Fibroblast of peridontal ligament (primary cell): ENCODE results near the gene PRSS2.

Experiments
- DNase-seq: peaks from one replicate; pipeline ENCODE4 v3.0.0-alpha.2; 2010; ENCODE audit errors: extremely low read depth

PRSS2 gene

DNA sequence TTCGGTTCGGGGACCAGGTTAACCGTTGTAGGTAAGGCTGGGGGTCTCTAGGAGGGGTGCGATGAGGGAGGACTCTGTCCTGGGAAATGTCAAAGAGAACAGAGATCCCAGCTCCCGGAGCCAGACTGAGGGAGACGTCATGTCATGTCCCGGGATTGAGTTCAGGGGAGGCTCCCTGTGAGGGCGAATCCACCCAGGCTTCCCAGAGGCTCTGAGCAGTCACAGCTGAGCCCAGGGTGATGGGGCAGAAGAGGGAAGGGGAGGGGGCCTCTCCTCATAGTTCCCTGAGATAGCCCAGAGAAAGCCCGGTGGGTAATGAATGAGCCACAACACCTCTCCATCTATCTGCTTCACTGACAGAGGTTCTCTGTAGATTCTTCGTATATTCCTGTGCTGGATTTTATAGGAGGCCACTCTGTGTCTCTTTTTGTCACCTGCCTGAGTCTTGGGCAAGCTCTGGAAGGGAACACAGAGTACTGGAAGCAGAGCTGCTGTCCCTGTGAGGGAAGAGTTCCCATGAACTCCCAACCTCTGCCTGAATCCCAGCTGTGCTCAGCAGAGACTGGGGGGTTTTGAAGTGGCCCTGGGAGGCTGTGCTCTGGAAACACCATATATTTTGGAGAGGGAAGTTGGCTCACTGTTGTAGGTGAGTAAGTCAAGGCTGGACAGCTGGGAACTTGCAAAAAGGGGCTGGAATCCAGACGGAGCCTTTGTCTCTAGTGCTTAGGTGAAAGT lies 16.4 kb downstream of the PRSS2 start:
- no peak for DNase-seq

DNA sequence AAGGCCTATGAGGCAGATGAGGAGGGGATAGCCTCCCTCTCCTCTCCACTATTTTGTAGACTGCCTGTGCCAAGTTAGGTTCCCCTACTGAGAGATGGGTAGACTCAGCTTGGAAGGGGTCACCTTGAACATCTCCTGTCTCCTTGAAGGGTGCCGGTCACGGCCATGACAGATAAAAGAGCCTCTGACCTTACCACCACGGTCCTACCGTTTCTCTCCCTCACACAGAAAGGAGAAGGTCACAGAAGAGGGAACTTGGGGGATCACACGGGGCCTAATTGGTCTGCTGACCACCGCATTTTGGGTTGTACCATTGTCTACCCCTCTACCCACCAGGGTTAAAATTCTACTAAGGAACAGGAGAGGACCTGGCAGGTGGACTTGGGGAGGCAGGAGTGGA lies 17.0 kb downstream of the PRSS2 start:
- DNase-seq, result no peak

DNA sequence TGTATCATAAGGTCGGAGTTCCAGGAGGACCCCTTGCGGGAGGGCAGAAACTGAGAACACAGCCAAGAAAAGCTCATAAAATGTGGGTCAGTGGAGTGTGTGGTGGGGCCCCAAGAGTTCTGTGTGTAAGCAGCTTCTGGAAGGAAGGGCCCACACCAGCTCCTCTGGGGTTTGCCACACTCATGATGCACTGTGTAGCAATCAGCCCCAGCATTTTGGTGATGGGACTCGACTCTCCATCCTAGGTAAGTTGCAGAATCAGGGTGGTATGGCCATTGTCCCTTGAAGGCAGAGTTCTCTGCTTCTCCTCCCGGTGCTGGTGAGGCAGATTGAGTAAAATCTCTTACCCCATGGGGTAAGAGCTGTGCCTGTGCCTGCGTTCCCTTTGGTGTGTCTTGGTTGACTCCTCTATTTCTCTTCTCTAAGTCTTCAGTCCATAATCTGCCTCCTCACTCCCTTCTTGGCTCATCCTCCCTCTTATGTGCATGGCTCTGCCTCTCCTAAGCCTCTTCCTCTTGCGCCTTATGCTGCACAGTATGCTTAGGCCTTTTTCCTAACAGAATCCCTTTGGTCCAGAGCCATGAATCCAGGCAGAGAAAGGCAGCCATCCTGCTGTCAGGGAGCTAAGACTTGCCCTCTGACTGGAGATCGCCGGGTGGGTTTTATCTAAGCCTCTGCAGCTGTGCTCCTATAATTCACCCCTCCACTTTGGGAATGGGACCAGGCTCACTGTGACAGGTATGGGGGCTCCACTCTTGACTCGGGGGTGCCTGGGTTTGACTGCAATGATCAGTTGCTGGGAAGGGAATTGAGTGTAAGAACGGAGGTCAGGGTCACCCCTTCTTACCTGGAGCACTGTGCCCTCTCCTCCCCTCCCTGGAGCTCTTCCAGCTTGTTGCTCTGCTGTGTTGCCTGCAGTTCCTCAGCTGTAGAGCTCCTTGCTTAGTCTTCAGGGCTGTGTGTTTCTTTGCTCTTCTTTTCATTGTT lies 17.8 kb downstream of the PRSS2 start:
- DNase-seq, result no peak

DNA sequence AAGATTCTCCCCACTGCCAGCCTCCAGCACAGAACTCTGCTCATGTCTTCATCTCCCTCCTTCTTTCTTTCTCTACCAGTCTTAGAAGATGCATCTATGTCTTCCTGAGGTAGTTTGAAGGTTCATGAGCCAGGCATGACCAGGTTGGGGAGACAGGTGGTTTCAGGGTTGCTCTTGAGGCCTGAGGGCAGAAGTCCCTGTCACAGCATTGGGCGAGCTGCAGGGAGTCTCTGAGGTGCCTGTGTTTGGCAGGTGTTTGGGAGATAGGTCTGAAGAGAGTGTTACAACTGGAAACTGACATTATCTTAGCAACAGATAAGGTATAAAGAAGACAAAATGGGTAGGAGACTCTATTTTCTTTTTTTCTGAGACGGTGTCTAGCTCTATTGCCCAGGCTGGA lies 18.7 kb downstream of the PRSS2 start:
- no peak for DNase-seq

DNA sequence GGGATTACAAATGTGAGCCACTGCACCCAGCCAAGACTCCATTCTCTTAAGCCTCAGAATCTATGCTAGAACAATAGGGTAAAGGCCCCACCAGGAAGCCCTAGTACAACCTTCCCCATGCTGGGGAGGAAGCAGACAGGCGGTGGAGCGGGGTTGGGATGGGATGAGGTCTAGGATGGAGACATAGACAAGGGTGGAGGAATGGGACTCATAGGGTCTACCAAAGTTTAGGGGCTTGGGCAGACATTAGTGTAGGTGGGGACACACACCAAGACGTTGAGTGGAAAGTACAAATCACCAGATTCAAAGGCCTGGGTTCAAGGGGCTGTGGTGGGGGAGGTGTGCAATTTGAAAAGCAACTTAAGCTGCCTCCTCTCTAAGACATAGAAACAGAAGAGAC lies 19.3 kb downstream of the PRSS2 start:
- DNase-seq, result no peak

DNA sequence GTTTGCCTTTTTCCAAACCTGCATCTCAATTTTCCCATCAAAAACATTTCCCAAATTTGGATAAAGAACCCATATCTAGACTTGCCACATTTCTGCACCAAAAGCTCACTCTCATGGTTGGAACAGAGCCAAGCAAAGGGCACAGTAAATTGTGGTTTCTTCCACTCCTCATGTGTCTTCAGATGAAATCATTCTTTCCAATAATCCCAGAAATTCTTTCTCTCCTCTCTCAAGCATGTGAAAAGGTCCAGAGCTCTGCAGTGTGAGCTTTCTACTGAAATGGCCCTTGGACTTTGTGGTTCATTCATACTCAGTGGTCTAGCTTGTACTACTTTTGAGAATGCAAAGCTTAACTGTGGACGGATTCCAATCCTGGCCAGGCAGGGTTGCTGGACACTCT lies 19.8 kb downstream of the PRSS2 start:
- DNase-seq, result no peak

DNA sequence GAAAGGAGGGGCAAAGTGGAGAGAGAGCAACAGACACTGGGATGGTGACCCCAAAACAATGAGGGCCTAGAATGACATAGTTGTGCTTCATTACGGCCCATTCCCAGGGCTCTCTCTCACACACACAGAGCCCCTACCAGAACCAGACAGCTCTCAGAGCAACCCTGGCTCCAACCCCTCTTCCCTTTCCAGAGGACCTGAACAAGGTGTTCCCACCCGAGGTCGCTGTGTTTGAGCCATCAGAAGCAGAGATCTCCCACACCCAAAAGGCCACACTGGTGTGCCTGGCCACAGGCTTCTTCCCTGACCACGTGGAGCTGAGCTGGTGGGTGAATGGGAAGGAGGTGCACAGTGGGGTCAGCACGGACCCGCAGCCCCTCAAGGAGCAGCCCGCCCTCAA lies 20.7 kb downstream of the PRSS2 start:
- no peak for DNase-seq

DNA sequence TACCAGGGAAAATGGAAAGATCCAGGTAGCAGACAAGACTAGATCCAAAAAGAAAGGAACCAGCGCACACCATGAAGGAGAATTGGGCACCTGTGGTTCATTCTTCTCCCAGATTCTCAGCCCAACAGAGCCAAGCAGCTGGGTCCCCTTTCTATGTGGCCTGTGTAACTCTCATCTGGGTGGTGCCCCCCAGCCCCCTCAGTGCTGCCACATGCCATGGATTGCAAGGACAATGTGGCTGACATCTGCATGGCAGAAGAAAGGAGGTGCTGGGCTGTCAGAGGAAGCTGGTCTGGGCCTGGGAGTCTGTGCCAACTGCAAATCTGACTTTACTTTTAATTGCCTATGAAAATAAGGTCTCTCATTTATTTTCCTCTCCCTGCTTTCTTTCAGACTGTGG lies 21.4 kb downstream of the PRSS2 start:
- no peak for DNase-seq

DNA sequence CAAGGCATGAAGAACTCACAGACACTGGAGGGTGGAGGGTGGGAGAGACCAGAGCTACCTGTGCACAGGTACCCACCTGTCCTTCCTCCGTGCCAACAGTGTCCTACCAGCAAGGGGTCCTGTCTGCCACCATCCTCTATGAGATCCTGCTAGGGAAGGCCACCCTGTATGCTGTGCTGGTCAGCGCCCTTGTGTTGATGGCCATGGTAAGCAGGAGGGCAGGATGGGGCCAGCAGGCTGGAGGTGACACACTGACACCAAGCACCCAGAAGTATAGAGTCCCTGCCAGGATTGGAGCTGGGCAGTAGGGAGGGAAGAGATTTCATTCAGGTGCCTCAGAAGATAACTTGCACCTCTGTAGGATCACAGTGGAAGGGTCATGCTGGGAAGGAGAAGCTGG lies 21.8 kb downstream of the PRSS2 start:
- DNase-seq, result no peak

DNA sequence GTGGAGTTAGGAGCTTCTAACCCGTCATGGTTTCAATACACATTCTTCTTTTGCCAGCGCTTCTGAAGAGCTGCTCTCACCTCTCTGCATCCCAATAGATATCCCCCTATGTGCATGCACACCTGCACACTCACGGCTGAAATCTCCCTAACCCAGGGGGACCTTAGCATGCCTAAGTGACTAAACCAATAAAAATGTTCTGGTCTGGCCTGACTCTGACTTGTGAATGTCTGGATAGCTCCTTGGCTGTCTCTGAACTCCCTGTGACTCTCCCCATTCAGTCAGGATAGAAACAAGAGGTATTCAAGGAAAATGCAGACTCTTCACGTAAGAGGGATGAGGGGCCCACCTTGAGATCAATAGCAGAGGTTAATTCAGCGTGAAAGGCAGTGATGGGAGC lies 22.4 kb downstream of the PRSS2 start:
- no peak for DNase-seq

DNA sequence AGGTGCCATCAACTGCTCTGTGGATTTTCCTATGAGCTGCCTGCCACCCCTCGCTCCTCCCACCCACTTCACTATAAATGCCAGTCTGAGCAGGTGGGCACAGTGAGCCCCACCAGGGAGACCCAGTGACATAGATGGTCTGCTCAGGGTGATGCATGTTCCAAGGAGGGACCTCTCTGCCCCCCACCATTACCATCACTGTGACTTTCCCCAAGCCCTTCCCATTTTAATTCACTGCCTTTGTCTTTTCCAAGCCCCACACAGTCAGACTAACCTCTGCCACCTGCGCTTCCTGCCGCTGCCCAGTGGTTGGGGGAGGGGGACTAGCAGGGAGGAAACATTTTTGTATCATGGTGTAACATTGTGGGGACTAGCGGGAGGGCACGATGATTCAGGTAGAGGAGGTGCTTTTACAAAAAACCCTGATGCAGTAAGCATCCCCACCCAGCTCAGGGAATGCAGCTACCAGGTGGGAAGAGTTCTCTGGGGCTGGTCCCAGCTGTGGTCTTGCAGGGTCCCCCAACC lies 24.6 kb downstream of the PRSS2 start:
- DNase-seq, result no peak

DNA sequence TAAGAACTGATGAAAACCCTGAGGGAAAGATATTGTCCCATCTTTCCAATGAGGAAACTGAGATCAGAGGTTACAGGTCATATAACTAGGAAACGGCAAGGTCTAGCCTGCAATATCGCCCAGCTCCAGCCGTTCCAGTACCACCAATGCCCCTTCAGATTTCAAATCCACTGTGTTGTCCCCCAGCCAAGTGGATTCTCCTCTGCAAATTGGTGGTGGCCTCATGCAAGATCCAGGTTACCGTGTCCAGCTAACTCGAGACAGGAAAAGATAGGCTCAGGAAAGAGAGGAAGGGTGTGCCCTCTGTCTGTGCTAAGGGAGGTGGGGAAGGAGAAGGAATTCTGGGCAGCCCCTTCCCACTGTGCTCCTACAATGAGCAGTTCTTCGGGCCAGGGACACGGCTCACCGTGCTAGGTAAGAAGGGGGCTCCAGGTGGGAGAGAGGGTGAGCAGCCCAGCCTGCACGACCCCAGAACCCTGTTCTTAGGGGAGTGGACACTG lies 25.3 kb downstream of the PRSS2 start:
- DNase-seq, result no peak

DNA sequence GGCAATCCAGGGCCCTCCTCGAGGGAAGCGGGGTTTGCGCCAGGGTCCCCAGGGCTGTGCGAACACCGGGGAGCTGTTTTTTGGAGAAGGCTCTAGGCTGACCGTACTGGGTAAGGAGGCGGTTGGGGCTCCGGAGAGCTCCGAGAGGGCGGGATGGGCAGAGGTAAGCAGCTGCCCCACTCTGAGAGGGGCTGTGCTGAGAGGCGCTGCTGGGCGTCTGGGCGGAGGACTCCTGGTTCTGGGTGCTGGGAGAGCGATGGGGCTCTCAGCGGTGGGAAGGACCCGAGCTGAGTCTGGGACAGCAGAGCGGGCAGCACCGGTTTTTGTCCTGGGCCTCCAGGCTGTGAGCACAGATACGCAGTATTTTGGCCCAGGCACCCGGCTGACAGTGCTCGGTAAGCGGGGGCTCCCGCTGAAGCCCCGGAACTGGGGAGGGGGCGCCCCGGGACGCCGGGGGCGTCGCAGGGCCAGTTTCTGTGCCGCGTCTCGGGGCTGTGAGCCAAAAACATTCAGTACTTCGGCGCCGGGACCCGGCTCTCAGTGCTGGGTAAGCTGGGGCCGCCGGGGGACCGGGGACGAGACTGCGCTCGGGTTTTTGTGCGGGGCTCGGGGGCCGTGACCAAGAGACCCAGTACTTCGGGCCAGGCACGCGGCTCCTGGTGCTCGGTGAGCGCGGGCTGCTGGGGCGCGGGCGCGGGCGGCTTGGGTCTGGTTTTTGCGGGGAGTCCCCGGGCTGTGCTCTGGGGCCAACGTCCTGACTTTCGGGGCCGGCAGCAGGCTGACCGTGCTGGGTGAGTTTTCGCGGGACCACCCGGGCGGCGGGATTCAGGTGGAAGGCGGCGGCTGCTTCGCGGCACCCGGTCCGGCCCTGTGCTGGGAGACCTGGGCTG lies 26.0 kb downstream of the PRSS2 start:
- DNase-seq, result no peak

DNA sequence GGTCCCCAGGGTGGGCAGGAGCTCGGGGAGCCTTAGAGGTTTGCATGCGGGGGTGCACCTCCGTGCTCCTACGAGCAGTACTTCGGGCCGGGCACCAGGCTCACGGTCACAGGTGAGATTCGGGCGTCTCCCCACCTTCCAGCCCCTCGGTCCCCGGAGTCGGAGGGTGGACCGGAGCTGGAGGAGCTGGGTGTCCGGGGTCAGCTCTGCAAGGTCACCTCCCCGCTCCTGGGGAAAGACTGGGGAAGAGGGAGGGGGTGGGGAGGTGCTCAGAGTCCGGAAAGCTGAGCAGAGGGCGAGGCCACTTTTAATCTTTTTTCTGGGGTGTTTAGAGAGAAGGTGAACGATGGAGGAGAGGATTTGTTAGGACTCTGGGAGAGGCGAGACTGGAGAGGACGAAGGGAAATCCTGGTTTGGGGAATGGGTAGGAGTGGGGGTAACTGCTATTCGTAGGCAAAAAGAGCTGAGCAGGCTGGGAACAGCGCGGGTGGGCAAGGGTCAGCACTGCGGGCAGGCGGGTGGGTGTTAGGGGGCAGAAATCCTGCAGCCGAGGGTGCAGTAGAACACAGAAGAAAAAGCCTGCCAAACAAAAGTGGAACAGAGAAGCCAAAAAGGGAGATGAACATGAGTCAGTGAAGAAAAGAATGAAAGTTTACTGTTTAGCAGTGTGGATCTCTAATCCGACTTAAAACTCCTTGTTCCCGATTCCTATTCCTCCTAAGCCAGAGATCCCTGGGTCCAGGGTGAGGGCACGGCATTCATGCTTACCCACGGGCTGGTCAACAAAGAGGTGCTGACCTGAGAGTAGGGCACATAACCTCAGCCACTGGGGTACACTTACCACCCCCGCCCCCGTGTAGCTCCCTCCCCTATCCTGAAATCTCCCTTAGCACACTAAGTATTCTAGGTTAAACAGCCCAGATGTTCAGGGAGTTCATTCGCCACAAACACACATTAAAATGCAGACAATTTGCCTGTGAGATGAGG lies 26.9 kb downstream of the PRSS2 start:
- peak; percentile 4 for DNase-seq

DNA sequence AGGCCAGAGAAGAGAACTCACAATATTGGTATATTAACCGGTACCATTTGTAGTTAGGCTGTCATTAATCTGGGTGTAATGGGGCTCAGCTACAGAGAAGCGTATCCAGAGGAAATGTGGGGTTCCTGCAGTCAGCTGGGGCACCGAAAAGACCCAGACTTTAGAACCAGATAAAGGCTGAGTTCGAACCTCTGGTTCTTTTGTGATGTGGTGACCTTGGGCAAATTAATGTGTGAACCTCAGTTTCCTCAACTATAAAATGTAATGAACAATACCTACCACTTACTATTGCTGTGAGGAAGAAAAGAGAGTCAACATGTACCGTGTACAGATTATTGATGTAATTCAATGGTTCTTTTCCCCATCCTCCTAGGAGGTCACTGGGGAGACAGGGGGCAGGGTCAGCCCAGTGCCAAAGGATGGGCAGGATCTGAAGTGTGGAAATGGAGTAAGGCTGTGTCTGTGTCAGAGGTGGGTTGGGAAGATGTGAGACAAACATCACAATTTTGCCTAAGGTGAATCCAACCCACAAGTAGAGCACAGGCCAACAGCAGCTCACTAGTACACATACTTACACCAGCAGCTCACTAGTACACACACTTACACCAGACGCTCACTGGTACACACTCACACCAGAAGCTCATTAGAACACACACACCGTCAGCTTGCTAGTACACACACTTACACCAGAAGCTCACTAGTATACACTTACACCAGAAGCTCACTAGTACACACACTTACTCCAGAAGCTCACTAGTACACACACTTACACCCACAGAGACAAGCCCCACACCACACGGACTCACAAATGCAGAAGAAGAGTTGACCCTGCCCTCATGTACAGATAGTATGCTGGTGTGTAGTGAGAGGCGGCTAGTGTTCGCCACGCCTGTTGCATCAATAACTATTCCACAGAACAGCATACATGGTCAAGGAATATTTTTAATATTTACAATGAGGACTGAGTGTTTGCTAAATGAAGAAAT lies 28.0 kb downstream of the PRSS2 start:
- no peak for DNase-seq

DNA sequence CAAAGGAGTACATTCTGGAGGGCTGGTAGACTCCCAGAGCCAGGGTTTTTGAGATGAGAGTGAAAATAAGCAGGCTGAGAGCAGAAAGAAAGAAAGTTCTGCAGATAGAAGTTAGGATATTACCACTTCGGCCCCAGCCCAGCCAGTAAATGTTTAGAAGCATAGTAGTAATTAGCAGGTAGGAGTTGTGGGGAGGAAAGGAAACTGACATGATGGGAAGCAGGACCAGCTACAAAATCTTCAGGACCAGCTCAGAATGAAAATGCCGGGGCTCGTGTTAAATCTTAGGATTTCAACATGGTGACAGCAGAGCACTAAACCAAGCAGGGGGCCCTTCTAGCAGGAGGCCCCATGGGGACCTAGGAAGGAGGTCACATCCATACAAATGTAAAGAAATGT lies 28.7 kb downstream of the PRSS2 start:
- no peak for DNase-seq

DNA sequence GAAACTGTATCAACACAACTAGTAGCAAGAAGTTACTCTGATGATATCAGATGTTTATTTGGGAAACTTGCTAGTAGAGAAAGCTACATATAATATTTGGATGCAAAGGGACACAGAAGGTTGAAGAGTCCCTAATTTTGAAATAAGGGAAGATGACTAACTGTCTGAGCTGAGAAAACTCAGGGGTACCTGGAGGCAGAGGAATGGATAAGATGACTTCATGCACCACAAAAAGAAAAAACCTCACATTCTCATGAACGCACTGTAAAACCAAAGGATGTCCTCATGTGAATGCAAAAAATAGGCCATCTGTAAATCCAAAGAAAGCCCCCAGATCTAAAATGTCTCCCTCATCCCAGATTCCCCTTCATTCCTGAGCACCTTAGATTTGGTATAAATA lies 29.3 kb downstream of the PRSS2 start:
- no peak for DNase-seq

DNA sequence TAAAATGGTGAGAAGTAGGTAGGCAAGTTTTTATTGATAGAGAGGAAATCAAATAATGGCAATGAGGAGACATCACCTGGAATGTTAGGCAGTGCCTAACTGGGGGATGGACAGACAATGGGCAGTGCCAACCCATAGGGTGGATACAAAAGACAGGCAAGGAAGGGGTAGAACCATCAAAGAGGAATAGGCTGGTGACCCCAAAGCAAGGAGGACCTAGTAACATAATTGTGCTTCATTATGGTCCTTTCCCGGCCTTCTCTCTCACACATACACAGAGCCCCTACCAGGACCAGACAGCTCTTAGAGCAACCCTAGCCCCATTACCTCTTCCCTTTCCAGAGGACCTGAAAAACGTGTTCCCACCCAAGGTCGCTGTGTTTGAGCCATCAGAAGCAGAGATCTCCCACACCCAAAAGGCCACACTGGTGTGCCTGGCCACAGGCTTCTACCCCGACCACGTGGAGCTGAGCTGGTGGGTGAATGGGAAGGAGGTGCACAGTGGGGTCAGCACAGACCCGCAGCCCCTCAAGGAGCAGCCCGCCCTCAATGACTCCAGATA lies 30.0 kb downstream of the PRSS2 start:
- DNase-seq, result no peak
